Lower lobe of right lung (tissue), 2 donors: ENCODE measurements around the gene UBE2K. TPM values are rescaled to one million over a fixed set of nuclear protein-coding genes. Genes with fewer than 3 reads are reported as not detected.
"Not testable (repeated sequence)": the region's sequence is repeated elsewhere in the genome, so short reads cannot be mapped to it uniquely, and the experiment has no call there.

Experiments used
- ATAC-seq, 2 donors: fragments of 200-7000 bp; cut with Tn5 transposase; one replicate each; pipeline ENCODE4 v1.9.1; 2020 to 2022; ENCODE audit warnings: mild to moderate bottlenecking in 2 of 2, moderate library complexity in 2 of 2
- DNase-seq: peaks from one replicate; pipeline ENCODE4 v3.0.0-alpha.2; 2020
- H3K27ac ChIP-seq: fragments of 200-600 bp; one replicate; pipeline ENCODE4 v1.8.0; 2022
- H3K27me3 ChIP-seq: fragments of 200-600 bp; one replicate; pipeline ENCODE4 v1.8.0; 2022; ENCODE audit warnings: low read depth
- H3K36me3 ChIP-seq: fragments of 200-600 bp; one replicate; pipeline ENCODE4 v1.8.0; 2022; ENCODE audit warnings: mild to moderate bottlenecking
- H3K4me1 ChIP-seq: fragments of 200-600 bp; one replicate; pipeline ENCODE4 v1.8.0; 2022
- H3K4me3 ChIP-seq: fragments of 200-600 bp; one replicate; pipeline ENCODE4 v1.8.0; 2022; ENCODE audit warnings: mild to moderate bottlenecking
- H3K9me3 ChIP-seq: fragments of 200-600 bp; one replicate; pipeline ENCODE4 v1.8.0; 2022
- CTCF ChIP-seq: fragments of 200-600 bp; IDR thresholded peaks from one replicate; pipeline ENCODE4 v1.8.0; 2022; ENCODE audit warnings: antibody characterized with exemption, mild to moderate bottlenecking
- intact Hi-C: fragments of 100-400 bp; cut with DNase I; formaldehyde crosslinking; loops from one replicate; pipeline ENCODE4 v1.11.0; 2022
- total RNA-seq: library from RNA; stranded (reverse); fragmentation: NEBNext Ultra II Directional; extraction: Animal tissue kit (Norgen Biotek cat#: 25700); gene quantifications from one replicate; pipeline ENCODE4 v1.2.1, GENCODE V29; 2021
- donor health status: DM: no; HTN: yes; CAD: no; lungs with severe emphysema.

UBE2K gene
- total RNA-seq, 1 donor from 2014 or later = 54.3 TPM

DNA sequence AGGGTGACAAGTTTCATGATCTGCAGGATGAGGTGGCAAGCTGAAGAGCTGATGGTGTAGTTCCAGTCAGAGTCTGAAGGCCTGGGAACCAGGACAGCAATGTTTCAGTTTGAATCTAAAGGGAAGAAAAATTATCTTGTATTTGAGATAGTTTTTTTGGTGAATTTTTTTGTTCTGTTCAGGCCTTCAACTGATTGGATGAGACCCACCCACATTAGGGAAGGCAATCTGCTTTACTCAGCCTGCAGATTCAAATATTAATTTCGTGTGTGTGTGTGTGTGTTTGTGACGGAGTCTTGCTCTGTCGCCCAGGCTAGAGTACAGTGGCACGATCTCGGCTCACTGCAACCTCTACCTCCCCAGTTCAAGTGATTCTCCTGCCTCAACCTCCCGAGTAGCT, 37.2 kb upstream of the UBE2K start:
- Histone ChIP-seq H3K4me1 (no peaks in the 10 kb centered on the region), H3K27ac (no peak overlapping the region), H3K27me3 (no peaks in the 10 kb centered on the region), H3K9me3 (no peaks in the 10 kb centered on the region), H3K36me3 (no peaks in the 10 kb centered on the region), H3K4me3 (no peak overlapping the region)
- DNase-seq = no peak
- TF ChIP-seq CTCF = no peak
- intact Hi-C loops = no loop called here
- ATAC-seq = no peak

DNA sequence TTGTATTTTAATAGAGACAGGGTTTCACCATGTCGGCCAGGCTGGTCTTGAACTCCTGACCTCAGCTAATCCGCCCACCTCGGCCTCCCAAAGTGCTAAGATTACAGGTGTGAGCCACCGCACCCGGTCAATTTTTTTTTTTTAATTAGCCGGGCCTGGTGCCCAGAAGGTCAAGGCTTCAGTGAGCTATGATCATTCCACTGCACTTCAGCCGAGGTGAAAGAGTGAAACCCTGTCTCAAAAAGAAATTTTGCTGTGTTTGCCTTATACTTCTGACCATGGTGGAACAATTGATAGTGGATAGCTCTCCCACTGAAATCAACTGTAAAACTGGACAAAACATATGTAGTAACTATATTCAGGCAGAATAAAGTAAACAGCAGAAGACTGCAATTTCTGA, 35.3 kb upstream of the UBE2K start:
- ATAC-seq (no peak), DNase-seq (no peak)
- intact Hi-C loops = no loop called here
- no peaks in the 10 kb centered on the region for H3K36me3 ChIP-seq
- H3K27ac ChIP-seq = no peak overlapping the region
- H3K4me3 ChIP-seq = no peak overlapping the region
- no peak for TF ChIP-seq CTCF
- H3K4me1 ChIP-seq = no peaks in the 10 kb centered on the region
- H3K9me3 ChIP-seq = no peaks in the 10 kb centered on the region
- H3K27me3 ChIP-seq = no peaks in the 10 kb centered on the region

DNA sequence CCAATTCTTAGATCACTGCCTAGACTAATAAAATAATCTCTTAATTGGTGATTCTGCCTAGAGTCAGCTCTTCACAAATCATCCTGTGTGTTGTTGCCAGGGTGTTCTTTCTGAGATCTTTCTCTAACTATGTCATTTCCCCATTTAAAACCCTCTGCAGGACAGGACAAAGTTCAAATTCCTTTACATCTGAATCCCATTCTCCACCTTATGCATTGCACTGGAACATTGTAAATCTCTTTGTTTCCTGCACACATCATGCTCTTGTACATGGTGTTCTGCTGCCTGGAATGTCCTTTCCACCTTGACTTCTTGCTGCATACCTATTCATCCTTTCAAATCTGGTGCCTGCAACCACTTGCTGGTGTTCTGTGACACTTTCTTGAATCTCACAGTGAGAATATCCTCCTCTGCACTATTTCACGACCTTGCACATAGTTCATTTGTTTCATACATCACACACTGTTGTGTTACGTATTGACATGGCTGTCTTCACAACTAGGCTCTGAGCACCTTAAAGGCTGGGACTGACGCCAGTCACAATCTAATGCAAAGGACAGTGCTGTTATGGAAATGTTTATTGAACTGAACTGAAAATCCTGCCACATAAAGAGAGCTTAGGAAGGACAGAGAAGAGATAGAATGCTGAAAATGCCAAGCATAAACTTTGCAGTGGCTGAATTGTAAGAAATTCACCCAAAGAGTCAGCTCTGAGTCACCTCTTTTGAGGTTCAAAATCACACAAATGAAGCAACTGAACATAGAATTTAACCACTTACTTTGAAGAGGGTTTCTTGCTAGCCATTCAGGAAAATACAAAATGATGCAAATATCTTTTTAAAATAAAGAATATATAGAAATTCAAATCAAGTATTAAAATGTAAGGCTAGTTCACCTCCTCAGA, 32.9 kb upstream of the UBE2K start:
- no peaks in the 10 kb centered on the region for H3K4me1 ChIP-seq
- DNase-seq = no peak
- TF ChIP-seq CTCF = no peak
- H3K4me3 ChIP-seq = no peak overlapping the region
- H3K27ac ChIP-seq = no peak overlapping the region
- H3K27me3 ChIP-seq = no peaks in the 10 kb centered on the region
- ATAC-seq = no peak
- H3K9me3 ChIP-seq = no peaks in the 10 kb centered on the region
- H3K36me3 ChIP-seq = no peaks in the 10 kb centered on the region
- intact Hi-C loops = no loop called here

- TF ChIP-seq CTCF = no peak
- no peaks in the 10 kb centered on the region for H3K36me3 ChIP-seq
- H3K4me1 ChIP-seq = no peaks in the 10 kb centered on the region
- DNase-seq (no peak), ATAC-seq (no peak)
- no peaks in the 10 kb centered on the region for H3K27me3 ChIP-seq
- H3K4me3 ChIP-seq = no peak overlapping the region
- intact Hi-C loops = no loop called here
- H3K9me3 ChIP-seq = no peaks in the 10 kb centered on the region
- H3K27ac ChIP-seq = no peak overlapping the region
Observed at GRCh38 chr4:39667706-39668105, 30.2 kb upstream of the UBE2K start.

DNA sequence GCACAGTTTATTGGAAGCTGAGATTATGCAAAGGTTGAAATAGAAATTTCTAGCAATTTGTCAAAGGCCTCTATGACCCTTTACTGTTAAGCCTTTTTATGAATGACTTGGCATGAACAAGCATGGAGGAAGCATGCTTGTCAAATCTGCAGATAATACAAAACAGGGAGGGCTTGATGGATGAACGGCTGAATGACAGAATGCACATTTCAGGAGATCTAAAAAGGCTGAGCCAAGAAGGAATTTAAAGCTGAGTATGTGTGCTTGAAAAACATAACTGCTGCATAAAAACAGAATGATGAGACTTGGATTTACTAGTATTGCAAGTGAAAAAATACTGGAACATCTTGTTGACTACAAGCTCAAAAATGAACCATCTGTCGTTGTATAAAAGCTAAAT, 29.0 kb upstream of the UBE2K start:
- ATAC-seq (no peak), DNase-seq (no peak)
- Histone ChIP-seq H3K4me3 (no peak overlapping the region), H3K36me3 (no peaks in the 10 kb centered on the region), H3K4me1 (no peaks in the 10 kb centered on the region), H3K27me3 (no peaks in the 10 kb centered on the region), H3K27ac (no peak overlapping the region), H3K9me3 (no peaks in the 10 kb centered on the region)
- TF ChIP-seq CTCF = no peak
- intact Hi-C loops = no loop called here

DNA sequence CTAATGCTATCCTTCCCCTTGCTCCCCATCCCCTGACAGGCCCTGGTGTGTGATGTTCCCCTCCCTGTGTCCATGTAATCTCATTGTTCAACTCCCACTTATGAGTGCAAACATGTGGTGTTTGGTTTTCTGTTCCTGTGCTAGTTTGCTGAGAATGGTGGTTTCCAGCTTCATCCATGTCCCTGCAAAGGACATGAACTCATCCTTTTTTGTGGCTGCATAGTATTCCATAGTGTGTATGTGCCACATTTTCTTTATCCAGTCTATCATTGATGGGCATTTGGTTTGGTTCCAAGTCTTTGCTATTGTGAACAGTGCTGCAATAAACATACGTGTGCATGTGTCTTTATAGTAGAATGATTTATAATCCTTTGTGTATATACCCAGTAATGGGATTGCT, 27.6 kb upstream of the UBE2K start:
- H3K4me3 ChIP-seq, H3K4me1 ChIP-seq, ATAC-seq, intact Hi-C loops, H3K36me3 ChIP-seq, H3K9me3 ChIP-seq, DNase-seq, H3K27me3 ChIP-seq, H3K27ac ChIP-seq: not testable (repeated sequence)

- H3K9me3 ChIP-seq, H3K36me3 ChIP-seq, DNase-seq, H3K4me1 ChIP-seq, ATAC-seq, H3K27ac ChIP-seq, H3K4me3 ChIP-seq, H3K27me3 ChIP-seq, intact Hi-C loops: not testable (repeated sequence)
Observed at GRCh38 chr4:39675681-39676080, 22.3 kb upstream of the UBE2K start.

- H3K4me3 ChIP-seq, intact Hi-C loops, H3K36me3 ChIP-seq, H3K9me3 ChIP-seq, ATAC-seq, H3K27ac ChIP-seq, DNase-seq, H3K27me3 ChIP-seq, H3K4me1 ChIP-seq: not testable (repeated sequence)
Observed at GRCh38 chr4:39681003-39681402, 16.9 kb upstream of the UBE2K start.
